K562 (cell line): ENCODE data around the gene GALNT7. TPM values are rescaled to one million over a fixed set of nuclear protein-coding genes. Genes with fewer than 3 reads are reported as not detected.

Source experiments
- BRF2 ChIP-seq: IDR thresholded peaks from 3 replicates; pipeline ENCODE4 v1.6.1; 2011; ENCODE audit warnings: borderline replicate concordance, mild to moderate bottlenecking; ENCODE audit not compliant: insufficient read length, insufficient read depth
- CEBPG ChIP-seq, 3 experiments: fragments of 200-800 bp in 1 of 3; sonication (Bioruptor generic) in 1 of 3; sonication (generic) in 1 of 3; formaldehyde crosslinking in 1 of 3; IDR thresholded peaks in 2 of 3; conservative IDR thresholded peaks in 1 of 3; 2 replicates each; pipeline versions ENCODE4 v1.6.1 to v1.8.0; 2016 to 2022; ENCODE audit warnings: missing compliant biosample characterization in 2 of 3, missing genetic modification characterization in 2 of 3, mild to moderate bottlenecking in 1 of 3, missing genetic modification reagents in 1 of 3
- CHD2 ChIP-seq: IDR thresholded peaks from 2 replicates; pipeline ENCODE4 v1.6.1; 2011; ENCODE audit warnings: low read depth, low read length
- HES1 ChIP-seq: fragments of 450-650 bp; IDR thresholded peaks from 2 replicates; pipeline ENCODE4 v1.6.1; 2016; ENCODE audit warnings: low read depth, mild to moderate bottlenecking, moderate library complexity
- HOMEZ ChIP-seq: fragments of 250-450 bp; sonication (Bioruptor Pico); IDR thresholded peaks from 2 replicates; pipeline ENCODE4 v1.4.0; 2020; ENCODE audit warnings: mild to moderate bottlenecking, moderate library complexity
- KDM4B ChIP-seq, 2 experiments: fragments of 450-650 bp in 1 of 2; sonication (generic) in 1 of 2; IDR thresholded peaks; 2 replicates each; pipeline ENCODE4 v1.6.1; 2016 to 2017; ENCODE audit warnings: borderline replicate concordance in 2 of 2, antibody characterized with exemption in 1 of 2, low read depth in 1 of 2, mild to moderate bottlenecking in 1 of 2
- MBD2 ChIP-seq: sonication (generic); IDR thresholded peaks from 2 replicates; pipeline ENCODE4 v1.6.1; 2016; ENCODE audit warnings: low read depth, borderline replicate concordance
- MITF ChIP-seq: IDR thresholded peaks from 2 replicates; pipeline ENCODE4 v1.6.1; 2014; ENCODE audit warnings: antibody characterized with exemption
- NR3C1 ChIP-seq: sonication (generic); formaldehyde crosslinking; IDR thresholded peaks from 2 replicates; pipeline ENCODE4 v1.8.1; 2022; ENCODE audit warnings: missing genetic modification reagents
- NRF1 ChIP-seq, 2 experiments: fragments of 450-650 bp; IDR thresholded peaks in 1 of 2; conservative IDR thresholded peaks in 1 of 2; 2 replicates each; pipeline ENCODE4 v1.6.1; 2014; ENCODE audit warnings: mild to moderate bottlenecking in 2 of 2
- PHTF2 ChIP-seq: fragments of 250-450 bp; sonication (Bioruptor Pico); IDR thresholded peaks from 2 replicates; pipeline ENCODE4 v1.5.0; 2021; ENCODE audit warnings: mild to moderate bottlenecking
- POLR3A ChIP-seq: IDR thresholded peaks from 2 replicates; pipeline ENCODE4 v1.6.1; 2011; ENCODE audit warnings: borderline replicate concordance, mild to moderate bottlenecking, moderate library complexity; ENCODE audit not compliant: insufficient read length, insufficient read depth; ENCODE audit errors: extremely low read depth
- SIX5 ChIP-seq, 2 experiments: IDR thresholded peaks; 2 replicates each; pipeline ENCODE4 v1.6.1; 2011; ENCODE audit warnings: low read length in 2 of 2, borderline replicate concordance in 1 of 2, low read depth in 1 of 2, mild to moderate bottlenecking in 1 of 2, moderate library complexity in 1 of 2; ENCODE audit not compliant: insufficient read depth in 1 of 2
- TSHZ1 ChIP-seq: fragments of 250-450 bp; sonication (Bioruptor Pico); IDR thresholded peaks from 2 replicates; pipeline ENCODE4 v1.4.0; 2020; ENCODE audit warnings: mild to moderate bottlenecking, moderate library complexity
- ZBTB33 ChIP-seq: sonication (generic); formaldehyde crosslinking; IDR thresholded peaks from 2 replicates; pipeline ENCODE4 v1.8.1; 2023; ENCODE audit warnings: mild to moderate bottlenecking, missing genetic modification reagents
- ZNF133 ChIP-seq: fragments of 250-450 bp; sonication (Bioruptor Pico); IDR thresholded peaks from 2 replicates; pipeline ENCODE4 v1.4.0; 2020; ENCODE audit warnings: mild to moderate bottlenecking
- polyA plus RNA-seq, 8 experiments: library from polyadenylated mRNA; depleted of rRNA in 4 of 8; stranded (reverse) in 5 of 8; unstranded in 3 of 8; fragments of >200 nt; fragmentation: Nextera tagmentation in 2 of 8; fragmentation: Illumina TruSeq in 1 of 8; extraction: Ambion mirVana in 2 of 8; extraction: Trizol in 1 of 8; gene quantifications; 2 replicates each; pipeline versions ENCODE4 v1.2.1 to v1.2.3, GENCODE V29; 2011 to 2014; ENCODE audit warnings: inconsistent platforms in 1 of 8, missing spikeins in 1 of 8
- total RNA-seq, 7 experiments: library from RNA; depleted of rRNA in 6 of 7; stranded (reverse); fragments of >200 nt in 6 of 7; fragmentation: Illumina TruSeq in 2 of 7; extraction: Trizol in 2 of 7; gene quantifications; 2 replicates each; pipeline versions ENCODE4 v1.2.1 to v1.2.3, GENCODE V29; 2011 to 2021; ENCODE audit warnings: low replicate concordance in 1 of 7

GALNT7 gene
- total and polyA plus RNA-seq, 9 of the 15 experiments (the other 6 are each of a cell fraction or from before 2014, with no cell fraction given): 16.7 to 38.7 (median 31.1) TPM

- TF ChIP-seq TSHZ1 (CRISPR knock-in tag) (no peak), MBD2 (no peak), NRF1 (conservative IDR thresholded peaks at IDR 0.05 in 1 of 2, IDR thresholded peaks at IDR 0.05 in 1 of 2) (no peak), BRF2 (no peak), PHTF2 (CRISPR knock-in tag) (no peak), CHD2 (no peak), POLR3A (no peak), ZNF133 (no peak), HOMEZ (CRISPR knock-in tag) (no peak), MITF (no peak), NR3C1 (CRISPR knock-in tag) (no peak), ZBTB33 (CRISPR knock-in tag) (no peak), CEBPG (CRISPR knock-in tag; IDR thresholded peaks at IDR 0.05) (no peak), CEBPG (tag; conservative IDR thresholded peaks at IDR 0.05 in 1 of 2, IDR thresholded peaks at IDR 0.05 in 1 of 2) (peak; percentile 28 to 36; a peak in 1 of 4 replicates), KDM4B (IDR thresholded peaks at IDR 0.05; ENCODE audit: borderline replicate concordance in 2 of 2, low read depth in 1 of 2) (no peak), SIX5 (IDR thresholded peaks at IDR 0.05; ENCODE audit: borderline replicate concordance in 1 of 2, insufficient read depth in 1 of 2, low read depth in 1 of 2, low read length in 2 of 2) (no peak), HES1 (peak; percentile 47; the same call in 1 of the 2 replicates)
Observed at GRCh38 chr4:173289353-173289727, 120.7 kb downstream of the GALNT7 start (continued).
